PFSK-1 (cell line): ENCODE data around the gene DOCK4.

Experiments
- FOXP2 ChIP-seq: optimal IDR thresholded peaks from 2 replicates; pipeline ENCODE3; 2011; ENCODE audit warnings: borderline replicate concordance, control low read depth, inconsistent platforms; ENCODE audit not compliant: insufficient read depth; ENCODE audit errors: extremely low read length, extremely low read depth
- POLR2AphosphoS5 ChIP-seq: IDR thresholded peaks from 2 replicates; pipeline ENCODE4 v1.6.1; 2012; ENCODE audit warnings: low read depth, mild to moderate bottlenecking, control low read depth, low read length, moderate library complexity
- REST ChIP-seq, 2 experiments: IDR thresholded peaks; 2 replicates each; pipeline versions ENCODE4 v1.6.1 to v1.8.0; 2011 to 2012; ENCODE audit warnings: low read depth in 2 of 2, low read length in 2 of 2, control low read depth in 1 of 2, inconsistent platforms in 1 of 2, mild to moderate bottlenecking in 1 of 2, moderate library complexity in 1 of 2; ENCODE audit not compliant: insufficient read depth in 1 of 2
- SIN3A ChIP-seq: IDR thresholded peaks from 2 replicates; pipeline ENCODE4 v1.6.1; 2012; ENCODE audit warnings: mild to moderate bottlenecking, low read length, moderate library complexity, borderline replicate concordance; ENCODE audit not compliant: insufficient read depth
- TAF1 ChIP-seq: IDR thresholded peaks from 2 replicates; pipeline ENCODE4 v1.6.1; 2012; ENCODE audit warnings: low read length, control low read depth, borderline replicate concordance; ENCODE audit not compliant: insufficient read depth

DOCK4 gene

GRCh38 chr7:112224186-112224585 lies 18.0 kb upstream of the DOCK4 start:
- TF ChIP-seq FOXP2 (no peak), SIN3A (no peak), POLR2AphosphoS5 (no peak), REST (IDR thresholded peaks at IDR 0.05; ENCODE audit: insufficient read depth in 1 of 2, low read depth in 2 of 2, low read length in 2 of 2) (no peak), TAF1 (no peak)

GRCh38 chr7:112223310-112223709 lies 17.1 kb upstream of the DOCK4 start:
- TF ChIP-seq REST (IDR thresholded peaks at IDR 0.05; ENCODE audit: insufficient read depth in 1 of 2, low read depth in 2 of 2, low read length in 2 of 2) (no peak), FOXP2 (no peak), SIN3A (no peak), POLR2AphosphoS5 (no peak), TAF1 (no peak)

- TF ChIP-seq POLR2AphosphoS5, result no peak
- TF ChIP-seq FOXP2, result no peak
- no peak for TF ChIP-seq SIN3A
- TF ChIP-seq TAF1, result no peak
- TF ChIP-seq REST (IDR thresholded peaks at IDR 0.05; ENCODE audit: insufficient read depth in 1 of 2, low read depth in 2 of 2, low read length in 2 of 2), result no peak
These were observed 14.8 kb upstream of the DOCK4 start for GRCh38 chr7:112220877-112221434.

- TF ChIP-seq SIN3A, result no peak
- no peak for TF ChIP-seq FOXP2
- TF ChIP-seq POLR2AphosphoS5, result no peak
- no peak for TF ChIP-seq TAF1
- TF ChIP-seq REST (IDR thresholded peaks at IDR 0.05; ENCODE audit: insufficient read depth in 1 of 2, low read depth in 2 of 2, low read length in 2 of 2), result no peak
These were observed 9.6 kb upstream of the DOCK4 start for GRCh38 chr7:112215787-112216186.

GRCh38 chr7:112214883-112215282 lies 8.7 kb upstream of the DOCK4 start:
- no peak for TF ChIP-seq POLR2AphosphoS5
- TF ChIP-seq SIN3A, result no peak
- no peak for TF ChIP-seq REST (IDR thresholded peaks at IDR 0.05; ENCODE audit: insufficient read depth in 1 of 2, low read depth in 2 of 2, low read length in 2 of 2)
- no peak for TF ChIP-seq TAF1
- TF ChIP-seq FOXP2, result no peak
